Measurements from ENCODE around the gene TBC1D24.
"Not testable (repeated sequence)": the region's sequence is repeated elsewhere in the genome, so short reads cannot be mapped to it uniquely, and the experiment has no call there.

The TBC1D24 gene

GRCh38 chr16:2529961-2530628 is 55.2 kb downstream of the TBC1D24 start:
- FAIRE-seq: no peak
- no peak for DNase-seq (ENCODE audit: insufficient read length, low spot score)

- DNase-seq (ENCODE audit: insufficient read length, low spot score): no peak
- FAIRE-seq: no peak
Observed at GRCh38 chr16:2530629-2531318, 55.8 kb downstream of the TBC1D24 start.

- no peak for DNase-seq (ENCODE audit: insufficient read length, low spot score)
- FAIRE-seq: no peak
Observed at GRCh38 chr16:2531371-2531695, 56.4 kb downstream of the TBC1D24 start, which contains the start of gene CEMP1. TSS of gene CEMP1 (minus strand) at chr16:2531408. CDS start at chr16:2531073, 335 bp downstream.

- DNase-seq (ENCODE audit: insufficient read length, low spot score) (peak; percentile 97), FAIRE-seq (peak; percentile 100)
Observed at GRCh38 chr16:2531696-2532493, 57.0 kb downstream of the TBC1D24 start.

- FAIRE-seq (peak; percentile 64), DNase-seq (ENCODE audit: insufficient read length, low spot score) (peak; percentile 48)
Observed at GRCh38 chr16:2532494-2533141, 57.7 kb downstream of the TBC1D24 start.

GRCh38 chr16:2533142-2533755 is 58.3 kb downstream of the TBC1D24 start:
- not testable (repeated sequence) for DNase-seq (ENCODE audit: insufficient read length, low spot score); FAIRE-seq

GRCh38 chr16:2533912-2534311 is 59.0 kb downstream of the TBC1D24 start:
- no peak for FAIRE-seq

GRCh38 chr16:2534335-2534734 is 59.4 kb downstream of the TBC1D24 start:
- FAIRE-seq; DNase-seq (ENCODE audit: insufficient read length, low spot score): not testable (repeated sequence)

More at GRCh38 chr16:2533912-2534311, 59.0 kb downstream of the TBC1D24 start:
- DNase-seq (ENCODE audit: insufficient read length, low spot score): no peak

DNA sequence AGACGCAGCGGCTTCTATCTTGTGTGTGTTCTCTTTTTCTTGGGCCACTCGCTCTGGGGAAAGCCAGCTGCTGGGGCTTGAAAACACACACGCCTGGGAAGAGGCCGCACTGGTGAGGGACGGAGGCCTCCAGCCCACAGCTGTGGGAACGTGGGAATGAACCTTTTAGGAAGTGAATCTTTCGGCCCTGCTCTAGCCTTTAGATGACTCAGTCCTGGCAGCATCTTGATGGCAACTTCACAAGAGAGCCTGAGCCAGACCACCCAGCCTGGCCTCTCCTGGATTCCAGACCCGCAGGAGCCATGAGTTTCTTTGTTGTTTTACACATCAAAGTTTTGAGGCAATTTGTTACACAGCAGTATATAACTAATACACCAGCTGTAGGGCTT is 60.7 kb downstream of the TBC1D24 start:
- no peak for DNase-seq (ENCODE audit: insufficient read length, low spot score)
- FAIRE-seq: no peak

- DNase-seq (ENCODE audit: insufficient read length, low spot score) (peak; percentile 89), FAIRE-seq (no peak)
Observed at GRCh38 chr16:2537451-2538379, 62.8 kb downstream of the TBC1D24 start, which contains the start of gene PDPK1. TSS of gene PDPK1 (plus strand) at chr16:2538021. CDS start at chr16:2538113, 92 bp downstream.

GRCh38 chr16:2539192-2539844 is 64.4 kb downstream of the TBC1D24 start:
- not testable (repeated sequence) for FAIRE-seq; DNase-seq (ENCODE audit: insufficient read length, low spot score)

DNA sequence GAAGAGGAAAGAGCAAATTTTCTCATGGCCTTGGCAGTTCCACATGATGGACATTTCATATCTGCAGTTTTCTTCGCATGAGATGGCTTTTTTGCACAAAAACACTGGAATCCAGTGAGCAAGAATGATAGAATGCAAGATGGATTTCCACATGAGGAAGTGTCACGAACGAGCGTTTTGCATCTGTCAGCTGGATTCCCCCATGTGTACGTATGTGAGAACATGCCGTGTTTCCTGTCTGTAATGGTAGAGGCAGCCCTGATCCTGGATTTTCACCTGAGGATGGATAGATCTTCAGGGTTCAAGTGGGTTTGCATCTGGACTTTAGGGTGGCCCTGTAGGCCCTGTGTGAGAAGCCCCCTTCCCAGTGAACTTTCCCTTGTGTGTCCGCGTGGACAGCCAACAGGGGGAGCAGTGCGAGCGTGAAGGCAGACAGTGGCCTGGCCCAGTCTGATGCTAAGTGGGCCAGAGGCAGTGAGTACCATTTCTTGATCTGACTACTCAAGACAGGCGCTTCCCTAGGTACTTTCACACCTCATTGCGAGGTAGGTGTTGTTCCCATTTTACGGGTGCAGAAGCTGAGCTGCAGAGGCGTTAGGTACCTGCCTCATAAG is 65.0 kb downstream of the TBC1D24 start:
- DNase-seq (ENCODE audit: insufficient read length, low spot score); FAIRE-seq: not testable (repeated sequence)

DNA sequence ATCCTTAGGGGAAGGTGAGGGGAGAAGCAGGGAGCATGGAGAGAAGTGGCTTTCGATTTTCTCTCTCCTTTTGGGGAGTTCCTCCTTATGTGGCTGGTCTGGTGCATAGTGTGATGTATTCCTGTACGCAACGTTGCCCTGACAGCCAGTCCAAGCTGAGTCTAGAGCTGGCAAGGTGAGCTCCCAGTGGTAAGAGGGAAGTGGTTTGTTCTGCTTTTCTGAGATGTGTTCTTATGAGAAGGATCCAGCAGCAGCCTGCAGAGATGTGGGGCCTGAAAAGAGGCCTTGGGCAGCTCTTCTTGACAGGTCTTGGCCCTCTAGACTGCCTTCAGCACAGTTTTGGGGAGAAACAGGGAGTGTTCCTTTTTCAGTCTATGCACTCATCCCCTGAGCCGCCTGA is 66.0 kb downstream of the TBC1D24 start:
- FAIRE-seq; DNase-seq (ENCODE audit: insufficient read length, low spot score): not testable (repeated sequence)

GRCh38 chr16:2541409-2541808 is 66.5 kb downstream of the TBC1D24 start:
- FAIRE-seq; DNase-seq (ENCODE audit: insufficient read length, low spot score): not testable (repeated sequence)

- DNase-seq (ENCODE audit: insufficient read length, low spot score); FAIRE-seq: not testable (repeated sequence)
Observed at GRCh38 chr16:2543771-2544170, 68.8 kb downstream of the TBC1D24 start.

GRCh38 chr16:2550283-2550878 is 75.5 kb downstream of the TBC1D24 start:
- FAIRE-seq; DNase-seq (ENCODE audit: insufficient read length, low spot score): not testable (repeated sequence)

- DNase-seq (ENCODE audit: insufficient read length, low spot score); FAIRE-seq: not testable (repeated sequence)
Observed at GRCh38 chr16:2551420-2551889, 76.5 kb downstream of the TBC1D24 start.

Data from HTR-8/SVneo (cell line).